Choroid plexus epithelial cell (primary cell): Measurements from ENCODE around the gene SPATA20.

Source experiments
- DNase-seq: peaks from one replicate; pipeline ENCODE4 v3.0.0-alpha.2; 2010; ENCODE audit warnings: low read depth
- H3K4me3 ChIP-seq: 2 replicates; pipeline ENCODE4 v1.5.1; 2011; ENCODE audit warnings: low read depth, mild to moderate bottlenecking, control low read depth, low read length, moderate library complexity
- TF ChIP-seq, protein P1 (sequence below): conservative IDR thresholded peaks from 2 replicates; pipeline ENCODE4 v1.5.1; 2011; ENCODE audit warnings: low read depth, mild to moderate bottlenecking, control low read depth, inconsistent platforms, low read length, moderate library complexity

Gene SPATA20

DNA sequence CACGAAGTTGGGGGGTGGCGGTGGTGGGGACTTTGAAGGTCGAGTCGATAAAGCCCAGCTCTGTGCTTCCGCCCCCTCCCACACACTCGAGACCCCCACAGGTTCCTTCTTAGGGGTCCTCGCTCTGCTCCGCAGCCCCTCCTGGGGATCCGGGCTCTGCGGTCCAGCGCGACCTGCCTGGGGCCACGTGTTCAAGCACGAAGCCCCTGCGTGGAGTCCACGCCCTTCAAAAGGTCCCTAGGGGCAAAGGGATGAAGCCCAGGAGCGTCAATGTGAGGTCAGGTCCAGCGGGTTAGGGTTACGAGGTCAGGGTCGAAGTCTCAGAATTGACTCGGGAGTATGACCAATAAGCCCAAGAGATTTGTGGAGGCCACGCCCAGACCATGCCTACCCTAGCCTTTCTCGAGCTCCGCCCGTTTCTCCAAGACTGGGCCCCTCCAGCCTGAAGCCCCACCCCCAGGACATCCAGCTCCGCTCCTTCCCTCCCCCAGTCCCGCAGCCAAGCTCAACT lies 12.8 kb downstream of the SPATA20 start:
- H3K4me3 ChIP-seq: peak overlapping the region; percentile 39
- TF ChIP-seq, protein P1, sequence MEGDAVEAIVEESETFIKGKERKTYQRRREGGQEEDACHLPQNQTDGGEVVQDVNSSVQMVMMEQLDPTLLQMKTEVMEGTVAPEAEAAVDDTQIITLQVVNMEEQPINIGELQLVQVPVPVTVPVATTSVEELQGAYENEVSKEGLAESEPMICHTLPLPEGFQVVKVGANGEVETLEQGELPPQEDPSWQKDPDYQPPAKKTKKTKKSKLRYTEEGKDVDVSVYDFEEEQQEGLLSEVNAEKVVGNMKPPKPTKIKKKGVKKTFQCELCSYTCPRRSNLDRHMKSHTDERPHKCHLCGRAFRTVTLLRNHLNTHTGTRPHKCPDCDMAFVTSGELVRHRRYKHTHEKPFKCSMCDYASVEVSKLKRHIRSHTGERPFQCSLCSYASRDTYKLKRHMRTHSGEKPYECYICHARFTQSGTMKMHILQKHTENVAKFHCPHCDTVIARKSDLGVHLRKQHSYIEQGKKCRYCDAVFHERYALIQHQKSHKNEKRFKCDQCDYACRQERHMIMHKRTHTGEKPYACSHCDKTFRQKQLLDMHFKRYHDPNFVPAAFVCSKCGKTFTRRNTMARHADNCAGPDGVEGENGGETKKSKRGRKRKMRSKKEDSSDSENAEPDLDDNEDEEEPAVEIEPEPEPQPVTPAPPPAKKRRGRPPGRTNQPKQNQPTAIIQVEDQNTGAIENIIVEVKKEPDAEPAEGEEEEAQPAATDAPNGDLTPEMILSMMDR: no peak
- DNase-seq: peak; percentile 38

DNA sequence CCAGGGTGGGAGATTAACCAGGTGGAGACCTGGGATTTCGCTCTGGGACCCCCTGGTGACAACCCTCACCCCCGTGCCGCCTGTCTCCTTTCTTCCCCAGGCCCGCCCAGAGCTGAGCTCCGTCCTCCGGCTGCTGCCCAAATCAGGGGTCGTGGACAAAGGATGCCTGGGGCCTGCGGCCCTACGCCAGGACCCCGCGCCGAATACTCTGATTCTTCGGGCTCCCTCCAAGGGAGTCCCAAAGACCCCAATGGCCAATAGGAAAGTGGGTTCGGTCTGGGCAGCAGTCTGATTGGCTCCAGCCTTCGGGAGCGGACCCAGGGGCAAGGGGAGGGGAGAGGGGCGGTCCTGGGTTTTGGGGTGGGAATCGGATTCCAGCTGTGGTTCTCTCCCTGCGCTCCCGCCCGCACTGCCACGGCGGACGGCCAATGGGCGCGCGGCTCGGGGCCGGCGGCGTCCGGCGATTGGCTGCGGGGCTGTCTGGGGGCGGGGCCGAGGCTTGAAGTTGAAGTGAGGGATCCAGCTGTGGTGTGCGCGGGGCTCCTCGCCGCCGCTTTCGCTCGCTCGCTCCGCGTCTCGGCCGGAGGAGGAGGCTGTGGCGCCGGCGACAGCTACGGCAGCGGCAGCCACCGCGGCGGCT lies 13.3 kb downstream of the SPATA20 start, which contains the start of gene CACNA1G:
CACNA1G (plus strand) TSS at position 531 of the 640 bp plus-strand sequence. CDS start 745 bp downstream, outside the sequence.
- TF ChIP-seq, protein P1: no peak
- peak; percentile 71 for DNase-seq
- peak within 1 kb of the TSS; percentile 40 for H3K4me3 ChIP-seq

DNA sequence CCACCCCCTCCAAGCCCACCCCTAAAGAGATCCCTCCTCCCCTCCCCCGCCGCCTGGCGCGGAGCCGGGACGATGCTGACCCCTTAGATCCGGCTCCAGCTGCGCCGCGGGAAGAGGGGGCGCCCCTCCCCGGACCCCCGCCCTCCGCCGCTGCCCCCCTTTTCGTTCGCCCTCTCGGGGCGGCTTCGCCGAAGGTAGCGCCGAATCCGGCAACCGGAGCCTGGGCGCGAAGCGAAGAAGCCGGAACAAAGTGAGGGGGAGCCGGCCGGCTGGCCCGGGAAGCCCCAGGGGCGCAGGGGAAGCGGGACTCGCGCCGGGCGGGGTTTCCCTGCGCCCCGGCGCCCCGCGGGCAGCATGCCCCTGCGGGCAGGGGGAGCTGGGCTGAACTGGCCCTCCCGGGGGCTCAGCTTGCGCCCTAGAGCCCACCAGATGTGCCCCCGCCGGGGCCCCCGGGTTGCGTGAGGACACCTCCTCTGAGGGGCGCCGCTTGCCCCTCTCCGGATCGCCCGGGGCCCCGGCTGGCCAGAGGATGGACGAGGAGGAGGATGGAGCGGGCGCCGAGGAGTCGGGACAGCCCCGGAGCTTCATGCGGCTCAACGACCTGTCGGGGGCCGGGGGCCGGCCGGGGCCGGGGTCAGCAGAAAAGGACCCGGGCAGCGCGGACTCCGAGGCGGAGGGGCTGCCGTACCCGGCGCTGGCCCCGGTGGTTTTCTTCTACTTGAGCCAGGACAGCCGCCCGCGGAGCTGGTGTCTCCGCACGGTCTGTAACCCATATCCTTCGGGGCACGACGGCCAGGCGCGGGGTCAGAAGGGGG lies 14.2 kb downstream of the SPATA20 start:
- H3K4me3 ChIP-seq: peak overlapping the region; percentile 40
- TF ChIP-seq, protein P1: no peak
- no peak for DNase-seq

DNA sequence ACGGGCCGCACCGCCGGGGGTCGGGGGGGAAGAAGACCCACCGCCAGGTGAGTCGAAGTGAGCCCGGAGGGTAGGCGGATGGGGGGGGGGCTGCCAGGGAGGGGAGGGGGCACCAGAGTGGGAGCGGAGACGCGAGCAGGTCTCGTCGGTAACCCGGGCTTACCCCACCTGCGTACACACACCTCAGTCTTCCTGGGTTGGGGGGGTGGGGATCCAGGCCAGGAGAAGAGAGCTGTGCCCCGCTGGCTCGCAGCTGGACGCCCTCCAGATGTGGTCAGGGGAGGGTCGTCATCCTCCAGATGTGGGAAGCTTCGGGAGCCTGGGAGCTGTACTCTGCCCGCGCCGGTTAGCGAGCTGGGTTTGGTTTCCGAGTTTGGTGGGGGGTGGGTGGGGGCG lies 14.8 kb downstream of the SPATA20 start:
- TF ChIP-seq, protein P1: no peak
- DNase-seq: no peak
- no peak overlapping the region for H3K4me3 ChIP-seq

DNA sequence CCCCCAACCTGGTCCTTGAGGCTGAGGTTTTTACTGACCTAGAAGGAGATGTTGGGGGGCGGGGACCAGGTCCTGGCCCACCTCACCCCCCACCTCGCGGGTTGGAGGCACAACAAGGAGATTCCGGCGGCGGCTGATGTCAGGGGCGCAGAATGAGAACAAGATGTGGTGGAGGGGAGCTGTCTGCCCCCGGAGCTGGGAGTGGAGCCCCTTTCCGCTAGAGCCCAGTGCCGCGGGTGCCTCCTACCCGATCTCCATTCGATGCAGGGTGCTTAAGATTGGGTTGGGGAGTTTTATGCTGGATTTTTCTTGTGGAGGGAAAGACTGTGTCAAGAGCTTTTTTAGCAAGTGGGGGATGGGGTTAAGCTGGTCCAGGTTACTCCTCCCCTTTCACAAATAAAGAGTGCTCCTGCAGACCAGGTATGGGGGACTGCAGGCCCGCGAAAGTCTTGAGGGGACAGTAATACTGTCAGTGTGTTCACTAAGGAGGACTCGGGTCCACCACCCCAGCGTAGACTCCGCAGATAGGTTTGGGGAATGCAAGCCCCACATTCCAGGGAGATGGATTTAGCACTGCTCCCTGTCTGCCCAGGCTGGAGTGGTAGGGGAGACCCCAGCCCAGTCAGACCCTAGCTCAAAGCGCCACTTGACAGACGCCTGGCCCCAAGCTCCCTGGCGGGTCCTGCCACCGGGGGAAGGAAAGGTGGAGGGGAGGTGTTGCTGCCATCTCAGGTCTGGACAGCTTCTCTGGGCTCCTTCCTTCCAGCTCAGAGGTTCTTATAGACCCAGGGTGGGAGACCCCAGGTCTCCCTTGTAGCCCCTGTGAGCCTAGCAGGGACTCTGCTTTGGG lies 15.5 kb downstream of the SPATA20 start:
- H3K4me3 ChIP-seq: no peak overlapping the region
- TF ChIP-seq, protein P1: no peak
- DNase-seq: no peak

DNA sequence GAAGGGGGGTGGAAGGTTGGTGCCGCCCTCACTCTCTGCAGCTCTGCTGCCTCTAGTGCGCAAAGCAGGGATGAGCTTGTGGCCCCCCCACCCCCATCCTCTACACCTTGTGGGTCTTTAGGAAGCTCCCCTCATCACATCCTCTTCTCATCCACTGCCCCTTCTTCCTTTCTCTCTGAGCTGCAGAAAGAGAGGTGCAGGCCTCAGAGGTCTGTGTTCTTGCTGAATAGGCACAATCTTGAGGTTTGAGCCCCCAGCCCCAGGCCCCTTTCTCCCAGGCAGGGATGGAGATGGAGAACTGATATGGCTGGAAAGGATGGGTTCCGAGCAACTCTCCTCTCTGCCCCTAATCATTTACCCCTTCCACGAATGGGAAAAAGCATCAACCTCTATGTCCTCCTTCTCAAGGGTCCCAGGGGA lies 16.1 kb downstream of the SPATA20 start:
- DNase-seq: no peak
- TF ChIP-seq, protein P1: peak; percentile 2
- no peak overlapping the region for H3K4me3 ChIP-seq
